ENCODE measurements around the gene TXLNB.

GRCh38 chr6:139337001-139337400, 45.2 kb upstream of the TXLNB start:
- TF ChIP-seq EZH2 (IDR thresholded peaks at IDR 0.05; ENCODE audit: borderline replicate concordance): no peak
- no peak for TF ChIP-seq CTCF (IDR thresholded peaks at IDR 0.05; ENCODE audit: poor library complexity)

Measured in hepatocyte (in vitro differentiated cells).